Stimulated activated naive CD4-positive, alpha-beta T cell (primary cell): ENCODE data around the gene MSH3.
"Not testable (repeated sequence)": the region's sequence is repeated elsewhere in the genome, so short reads cannot be mapped to it uniquely, and the experiment has no call there.

Source experiments
- DNase-seq, 6 experiments: peaks; one replicate each; lab custom pipeline; 2025; lab: John Stamatoyannopoulos, UW

Gene MSH3

GRCh38 chr5:80797428-80798024 lies 143.1 kb downstream of the MSH3 start:
- DNase-seq, result no peak

- no peak for DNase-seq
Observed at GRCh38 chr5:80798166-80798565, 143.7 kb downstream of the MSH3 start.

GRCh38 chr5:80798633-80799032 lies 144.2 kb downstream of the MSH3 start:
- no peak for DNase-seq

- no peak for DNase-seq
Observed at GRCh38 chr5:80799041-80799440, 144.6 kb downstream of the MSH3 start.

GRCh38 chr5:80799573-80799972 lies 145.1 kb downstream of the MSH3 start:
- DNase-seq, result no peak

GRCh38 chr5:80804332-80804731 lies 149.9 kb downstream of the MSH3 start:
- no peak for DNase-seq

- no peak for DNase-seq
Observed at GRCh38 chr5:80805038-80805437, 150.6 kb downstream of the MSH3 start.

- no peak for DNase-seq
Observed at GRCh38 chr5:80806929-80807328, 152.5 kb downstream of the MSH3 start.

GRCh38 chr5:80809451-80809850 lies 155.0 kb downstream of the MSH3 start:
- DNase-seq, result no peak

- DNase-seq, result no peak
Observed at GRCh38 chr5:80810425-80810824, 156.0 kb downstream of the MSH3 start.

- no peak for DNase-seq
Observed at GRCh38 chr5:80816590-80816989, 162.1 kb downstream of the MSH3 start.

GRCh38 chr5:80820685-80821084 lies 166.2 kb downstream of the MSH3 start:
- no peak for DNase-seq

GRCh38 chr5:80822640-80823039 lies 168.2 kb downstream of the MSH3 start:
- no peak for DNase-seq

- DNase-seq, result not testable (repeated sequence)
Observed at GRCh38 chr5:80824159-80824558, 169.7 kb downstream of the MSH3 start.

GRCh38 chr5:80825786-80826460 lies 171.5 kb downstream of the MSH3 start:
- DNase-seq, result no peak

- DNase-seq, result no peak
Observed at GRCh38 chr5:80834710-80835109, 180.3 kb downstream of the MSH3 start.

GRCh38 chr5:80835128-80835527 lies 180.7 kb downstream of the MSH3 start:
- DNase-seq, result no peak

GRCh38 chr5:80837679-80838078 lies 183.2 kb downstream of the MSH3 start:
- no peak for DNase-seq

- DNase-seq, result not testable (repeated sequence)
Observed at GRCh38 chr5:80841026-80841797, 186.8 kb downstream of the MSH3 start.

GRCh38 chr5:80846422-80846821 lies 192.0 kb downstream of the MSH3 start:
- DNase-seq, result not testable (repeated sequence)

GRCh38 chr5:80850168-80850567 lies 195.7 kb downstream of the MSH3 start:
- not testable (repeated sequence) for DNase-seq

- no peak for DNase-seq
Observed at GRCh38 chr5:80852331-80853245, 198.1 kb downstream of the MSH3 start.
